ENCODE results near the gene KCNJ16.

Gene KCNJ16

GRCh38 chr17:70153210-70153609 lies 78.2 kb downstream of the KCNJ16 start:
- H3K9ac ChIP-seq (ENCODE audit: low read depth, low read length, poor library complexity, severe bottlenecking): no peak overlapping the region
- no peaks in the 10 kb centered on the region for H3K9me3 ChIP-seq (ENCODE audit: insufficient read depth, low read depth, low read length)
- no peaks in the 10 kb centered on the region for H3K36me3 ChIP-seq (ENCODE audit: insufficient read depth, low read length)
- no peaks in the 10 kb centered on the region for H3K4me1 ChIP-seq (ENCODE audit: insufficient read depth, low read length, poor library complexity, severe bottlenecking)
- no peaks in the 10 kb centered on the region for H3F3A ChIP-seq (ENCODE audit: low read depth)
- no peaks in the 10 kb centered on the region for H4K20me1 ChIP-seq (ENCODE audit: insufficient read depth, low read length, poor library complexity, severe bottlenecking)
- TF ChIP-seq CTCF (conservative IDR thresholded peaks at IDR 0.05; ENCODE audit: low read length): no peak
- TF ChIP-seq EZH2phosphoT487 (IDR thresholded peaks at IDR 0.05; ENCODE audit: borderline replicate concordance): no peak
- H3K4me2 ChIP-seq (ENCODE audit: low read depth, low read length, poor library complexity, severe bottlenecking): no peak overlapping the region
- H3K9me2 ChIP-seq (replicated peaks; ENCODE audit: low read depth, low read length): no peaks in the 10 kb centered on the region
- H2AFZ ChIP-seq (ENCODE audit: low read length): no peak overlapping the region
- H3K27me3 ChIP-seq (ENCODE audit: insufficient read depth, low read length, poor library complexity, severe bottlenecking): no peaks in the 10 kb centered on the region
- H3K4me3 ChIP-seq (ENCODE audit: low read length, poor library complexity, severe bottlenecking): no peak overlapping the region
- no peaks in the 10 kb centered on the region for H3K79me2 ChIP-seq (ENCODE audit: insufficient read depth, low read length)

- Histone ChIP-seq H3K9me2 (replicated peaks; ENCODE audit: low read depth, low read length) (no peaks in the 10 kb centered on the region), H3K4me2 (ENCODE audit: low read depth, low read length, poor library complexity, severe bottlenecking) (no peak overlapping the region), H3K9me3 (ENCODE audit: insufficient read depth, low read depth, low read length) (no peaks in the 10 kb centered on the region), H3K9ac (ENCODE audit: low read depth, low read length, poor library complexity, severe bottlenecking) (no peak overlapping the region), H4K20me1 (ENCODE audit: insufficient read depth, low read length, poor library complexity, severe bottlenecking) (no peaks in the 10 kb centered on the region), H3K4me1 (ENCODE audit: insufficient read depth, low read length, poor library complexity, severe bottlenecking) (no peaks in the 10 kb centered on the region), H3K36me3 (ENCODE audit: insufficient read depth, low read length) (no peaks in the 10 kb centered on the region), H3K4me3 (ENCODE audit: low read length, poor library complexity, severe bottlenecking) (no peak overlapping the region), H3F3A (ENCODE audit: low read depth) (no peaks in the 10 kb centered on the region), H2AFZ (ENCODE audit: low read length) (no peak overlapping the region), H3K79me2 (ENCODE audit: insufficient read depth, low read length) (no peaks in the 10 kb centered on the region), H3K27me3 (ENCODE audit: insufficient read depth, low read length, poor library complexity, severe bottlenecking) (no peaks in the 10 kb centered on the region)
- no peak for TF ChIP-seq CTCF (conservative IDR thresholded peaks at IDR 0.05; ENCODE audit: low read length)
- TF ChIP-seq EZH2phosphoT487 (IDR thresholded peaks at IDR 0.05; ENCODE audit: borderline replicate concordance): no peak
These were observed 82.1 kb downstream of the KCNJ16 start for GRCh38 chr17:70157151-70157550.

- Histone ChIP-seq H3F3A (ENCODE audit: low read depth) (no peaks in the 10 kb centered on the region), H3K27me3 (ENCODE audit: insufficient read depth, low read length, poor library complexity, severe bottlenecking) (no peaks in the 10 kb centered on the region), H3K36me3 (ENCODE audit: insufficient read depth, low read length) (no peaks in the 10 kb centered on the region), H3K9ac (ENCODE audit: low read depth, low read length, poor library complexity, severe bottlenecking) (no peak overlapping the region), H3K4me2 (ENCODE audit: low read depth, low read length, poor library complexity, severe bottlenecking) (no peak overlapping the region), H2AFZ (ENCODE audit: low read length) (no peak overlapping the region), H3K79me2 (ENCODE audit: insufficient read depth, low read length) (no peaks in the 10 kb centered on the region), H3K9me2 (replicated peaks; ENCODE audit: low read depth, low read length) (no peaks in the 10 kb centered on the region), H3K9me3 (ENCODE audit: insufficient read depth, low read depth, low read length) (no peaks in the 10 kb centered on the region), H4K20me1 (ENCODE audit: insufficient read depth, low read length, poor library complexity, severe bottlenecking) (no peaks in the 10 kb centered on the region), H3K4me3 (ENCODE audit: low read length, poor library complexity, severe bottlenecking) (no peak overlapping the region), H3K4me1 (ENCODE audit: insufficient read depth, low read length, poor library complexity, severe bottlenecking) (no peaks in the 10 kb centered on the region)
- TF ChIP-seq CTCF (conservative IDR thresholded peaks at IDR 0.05; ENCODE audit: low read length) (no peak), EZH2phosphoT487 (IDR thresholded peaks at IDR 0.05; ENCODE audit: borderline replicate concordance) (no peak)
These were observed 83.2 kb downstream of the KCNJ16 start for GRCh38 chr17:70158180-70158579.

Measured in Loucy (cell line).